Stimulated activated CD4-positive, alpha-beta T cell treated with anti-CD3 and anti-CD28 coated beads, Interleukin-1b, Interleukin-23, amount 100 ng/mL, for 48 hours (primary cell): ENCODE data around the gene DMXL1.

Experiments used
- DNase-seq: peaks from one replicate; pipeline ENCODE4 v3.0.0-alpha.2; 2020

The DMXL1 gene

GRCh38 chr5:119271758-119272730 lies 201.2 kb downstream of the DMXL1 start:
- no peak for DNase-seq

DNA sequence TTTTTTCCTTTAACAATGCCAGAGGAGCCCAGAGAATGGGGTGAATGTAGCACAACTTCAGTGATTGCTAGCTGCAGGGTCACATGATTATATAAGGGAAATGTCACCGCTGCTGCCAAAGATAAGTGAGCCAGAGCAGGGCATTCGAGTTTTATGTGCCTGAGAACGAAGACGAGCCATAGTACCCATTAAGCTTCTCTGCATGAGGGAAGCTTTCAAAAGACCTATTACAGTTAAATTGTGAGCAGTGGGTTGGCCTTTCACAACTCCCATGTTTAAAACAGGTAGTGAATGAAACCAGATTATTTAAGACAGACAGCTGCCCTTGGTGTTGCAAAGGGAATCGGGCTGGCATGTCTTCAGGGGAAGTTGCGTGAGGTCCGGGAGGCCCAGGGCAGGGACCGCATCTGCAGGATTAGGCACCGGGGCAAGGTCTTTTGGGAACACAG lies 202.5 kb downstream of the DMXL1 start:
- no peak for DNase-seq

DNA sequence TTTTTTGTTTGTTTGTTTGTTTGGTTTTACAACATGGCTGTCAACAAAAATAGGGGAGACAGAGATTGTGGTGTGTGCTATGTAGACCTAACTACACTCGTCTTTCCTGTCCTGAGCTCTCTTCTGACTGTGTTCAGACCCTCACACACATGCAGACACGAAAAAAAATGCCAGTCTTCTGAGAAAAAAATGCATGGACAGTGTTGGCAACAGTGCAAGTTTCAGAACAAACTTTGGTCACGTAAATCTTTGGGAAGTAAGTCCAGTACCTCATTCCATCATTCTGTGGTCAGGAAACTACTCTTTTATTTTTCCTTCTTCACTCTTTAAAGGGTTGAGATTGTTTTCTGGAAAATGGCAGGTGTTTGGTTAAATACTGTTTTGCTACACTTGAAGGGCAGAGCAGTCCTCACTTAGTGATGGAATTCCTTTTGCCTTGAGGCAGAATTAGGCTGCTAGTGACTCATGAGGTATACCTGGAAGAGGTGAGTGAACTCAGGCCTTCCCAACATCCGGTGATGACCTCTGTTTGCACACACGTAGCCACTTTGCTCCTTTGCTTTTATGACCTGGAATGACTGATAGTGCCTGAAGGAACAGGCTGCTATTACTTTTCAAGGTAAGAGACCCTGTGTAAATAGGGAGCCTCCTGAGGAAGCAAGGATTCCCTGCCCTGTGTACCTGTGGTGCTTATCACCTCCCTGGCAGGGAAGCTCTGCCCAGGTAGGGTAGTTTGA lies 203.3 kb downstream of the DMXL1 start:
- no peak for DNase-seq

DNA sequence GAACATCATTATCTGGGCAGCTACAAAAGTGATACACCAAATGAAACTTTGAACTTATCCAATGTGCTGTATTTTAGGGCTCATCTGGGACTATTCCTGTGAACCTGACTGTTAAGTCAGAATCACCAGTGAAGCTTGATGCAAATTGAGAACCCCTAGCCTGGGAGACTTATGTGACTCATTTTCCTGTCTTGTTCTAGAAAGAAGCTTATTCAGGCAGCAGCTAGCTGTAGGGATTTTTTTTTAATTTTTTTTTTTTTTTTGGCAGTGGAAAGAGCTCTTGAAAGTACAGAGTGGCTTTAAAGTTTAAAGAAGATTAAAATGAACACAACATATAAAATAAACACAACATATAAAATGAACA lies 203.9 kb downstream of the DMXL1 start:
- peak; percentile 35 for DNase-seq

- no peak for DNase-seq
Measured at GRCh38 chr5:119275146-119275545, 204.3 kb downstream of the DMXL1 start.

- DNase-seq: peak; percentile 54
Measured at GRCh38 chr5:119275601-119276173, 204.8 kb downstream of the DMXL1 start.

GRCh38 chr5:119276978-119277377 lies 206.1 kb downstream of the DMXL1 start:
- DNase-seq: no peak

DNA sequence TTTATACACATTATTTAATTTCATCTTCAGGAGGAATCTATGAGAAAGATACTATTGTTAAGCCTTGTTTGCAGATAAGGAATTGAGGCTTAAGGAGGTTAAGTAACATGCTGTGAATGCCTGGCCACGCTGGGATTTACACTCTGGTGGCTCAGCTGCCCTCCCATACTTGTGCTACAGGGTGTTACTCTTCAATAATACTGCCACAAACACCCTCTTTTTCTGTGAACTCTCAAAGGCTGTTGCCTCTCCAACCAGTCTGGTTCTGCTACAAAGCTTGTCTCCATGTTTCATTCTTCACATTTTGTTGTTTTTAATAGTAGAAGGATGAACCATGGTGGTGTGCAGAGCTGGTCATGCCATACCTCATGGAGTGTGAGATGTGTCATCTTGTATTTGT lies 208.2 kb downstream of the DMXL1 start:
- no peak for DNase-seq

- DNase-seq: no peak
Measured at GRCh38 chr5:119280380-119280779, 209.5 kb downstream of the DMXL1 start.

DNA sequence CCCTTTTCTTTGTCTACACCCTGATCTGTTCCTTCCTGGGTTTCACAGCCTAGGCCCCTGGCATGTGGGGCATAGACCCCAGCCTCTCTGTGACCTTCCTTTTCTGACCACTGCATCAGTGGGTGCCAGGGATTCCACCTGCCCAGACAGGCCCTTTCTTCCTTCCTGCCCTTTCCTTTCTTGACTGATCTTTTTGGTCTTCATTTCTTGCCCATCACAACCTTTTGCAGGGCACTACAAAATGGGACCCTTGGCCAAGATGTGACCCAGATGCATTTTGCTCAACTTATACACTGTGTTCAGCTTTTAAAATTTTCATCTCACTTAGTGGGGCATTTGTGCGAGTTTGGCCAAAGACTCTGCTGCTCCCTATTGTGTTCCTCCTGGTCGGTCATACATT lies 211.7 kb downstream of the DMXL1 start:
- DNase-seq: no peak

GRCh38 chr5:119284031-119284430 lies 213.1 kb downstream of the DMXL1 start:
- no peak for DNase-seq

GRCh38 chr5:119285070-119285916 lies 214.4 kb downstream of the DMXL1 start:
- DNase-seq: no peak

DNA sequence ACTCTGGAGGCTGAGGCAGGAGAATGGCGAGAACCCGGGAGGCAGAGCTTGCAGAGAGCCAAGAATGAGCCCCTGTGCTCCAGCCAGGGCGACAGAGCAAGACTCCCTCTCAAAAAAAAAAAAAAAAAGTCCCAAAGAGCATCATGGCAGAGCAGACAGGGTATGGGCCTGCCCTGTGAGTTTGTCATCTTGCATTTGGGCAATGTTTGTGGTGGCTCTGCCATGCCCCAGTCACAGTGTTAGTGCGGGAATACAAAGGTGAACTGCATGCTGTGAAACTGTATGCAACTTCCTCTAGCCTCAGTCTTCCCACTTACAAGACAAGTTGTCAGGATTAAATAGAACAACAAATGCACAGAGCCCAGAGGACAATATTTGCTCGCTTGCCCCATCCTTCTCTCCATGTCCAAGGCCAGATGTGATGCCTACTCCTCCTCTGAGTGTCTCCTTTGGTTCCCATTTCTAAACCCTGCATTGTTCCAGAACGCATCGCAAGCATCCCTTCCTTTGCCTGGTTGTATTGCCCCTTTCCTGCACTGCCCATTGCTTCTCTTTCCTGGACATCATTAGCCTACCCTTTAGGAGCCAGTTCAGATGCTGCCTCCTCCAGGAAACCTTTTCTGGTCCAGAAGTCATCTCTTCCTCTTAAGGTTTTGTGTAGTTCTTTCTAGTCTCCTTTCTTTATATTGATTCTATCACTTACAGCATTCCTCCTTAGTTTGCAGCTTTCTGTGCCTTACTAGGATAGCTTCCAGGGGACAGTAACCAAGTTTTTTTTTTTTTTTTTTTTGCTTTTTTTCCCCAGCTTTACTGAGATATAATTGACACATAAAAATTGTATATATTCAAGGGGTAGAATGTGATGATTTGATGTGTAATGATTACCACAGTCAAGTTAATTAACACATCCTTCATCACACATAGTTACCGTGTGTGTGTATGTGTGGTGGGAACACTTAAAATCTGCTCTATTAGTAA lies 215.9 kb downstream of the DMXL1 start:
- DNase-seq: no peak

GRCh38 chr5:119287547-119288111 lies 216.7 kb downstream of the DMXL1 start:
- DNase-seq: peak; percentile 44

GRCh38 chr5:119288379-119289033 lies 217.6 kb downstream of the DMXL1 start:
- DNase-seq: no peak

- no peak for DNase-seq
Measured at GRCh38 chr5:119289438-119290044, 218.7 kb downstream of the DMXL1 start.

- no peak for DNase-seq
Measured at GRCh38 chr5:119290161-119290569, 219.3 kb downstream of the DMXL1 start.

GRCh38 chr5:119290607-119291006 lies 219.7 kb downstream of the DMXL1 start:
- DNase-seq: no peak

GRCh38 chr5:119291056-119291455 lies 220.2 kb downstream of the DMXL1 start:
- DNase-seq: no peak

DNA sequence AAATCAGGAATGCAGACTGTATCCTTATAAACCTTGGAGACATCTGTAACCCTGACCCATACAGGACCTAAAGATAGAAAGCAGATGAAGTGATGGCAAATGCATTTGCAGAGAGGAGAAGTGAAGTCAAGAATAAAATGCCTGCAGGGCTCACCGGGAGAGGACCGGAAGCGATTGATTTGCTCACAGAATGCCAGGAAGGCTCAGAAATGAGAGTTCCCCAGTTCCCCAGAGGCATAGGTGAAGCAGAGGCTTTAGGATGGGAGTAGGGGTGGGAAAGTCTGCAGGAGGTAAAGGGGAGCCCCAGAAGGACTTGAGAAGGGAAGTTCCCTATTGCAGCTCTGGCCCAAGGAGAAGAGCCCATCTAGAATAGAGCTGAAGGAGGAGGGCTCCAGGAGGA lies 221.0 kb downstream of the DMXL1 start:
- DNase-seq: no peak
